K562 (cell line): ENCODE measurements around the gene PPOX. TPM values are rescaled to one million over a fixed set of nuclear protein-coding genes. Genes with fewer than 3 reads are reported as not detected.

Source experiments
- ATF4 ChIP-seq: fragments of 450-650 bp; formaldehyde crosslinking; IDR thresholded peaks from 2 replicates; pipeline ENCODE4 v1.4.0; 2022; ENCODE audit warnings: mild to moderate bottlenecking, moderate library complexity
- COPS2 ChIP-seq: fragments of 450-650 bp; conservative IDR thresholded peaks from 2 replicates; pipeline ENCODE4 v1.6.1; 2016; ENCODE audit warnings: mild to moderate bottlenecking, moderate library complexity
- ILF3 ChIP-seq: fragments of 450-650 bp; IDR thresholded peaks from 2 replicates; pipeline ENCODE4 v1.6.1; 2018; ENCODE audit warnings: antibody characterized with exemption, mild to moderate bottlenecking, moderate library complexity, borderline replicate concordance
- MLX ChIP-seq, 2 experiments: fragments of 450-650 bp in 1 of 2; sonication (generic) in 1 of 2; formaldehyde crosslinking; conservative IDR thresholded peaks; 2 replicates each; pipeline versions ENCODE4 v1.4.0 to v1.8.1; 2020 to 2022; ENCODE audit warnings: mild to moderate bottlenecking in 1 of 2, missing genetic modification reagents in 1 of 2
- NFRKB ChIP-seq: fragments of 450-650 bp; IDR thresholded peaks from 2 replicates; pipeline ENCODE4 v1.6.1; 2016; ENCODE audit warnings: low read depth
- NUFIP1 ChIP-seq: fragments of 450-650 bp; IDR thresholded peaks from 2 replicates; pipeline ENCODE4 v1.6.1; 2018; ENCODE audit not compliant: partially characterized antibody
- RCOR1 ChIP-seq, 2 experiments: IDR thresholded peaks; 2 replicates each; pipeline ENCODE4 v1.6.1; 2012; ENCODE audit warnings: low read depth in 2 of 2, low read length in 2 of 2, borderline replicate concordance in 1 of 2, improper control_type of control experiment in 1 of 2
- UBTF ChIP-seq, 2 experiments: IDR thresholded peaks; 2 replicates each; pipeline ENCODE4 v1.6.1; 2012; ENCODE audit warnings: improper control_type of control experiment in 2 of 2, low read depth in 2 of 2, low read length in 2 of 2, borderline replicate concordance in 1 of 2
- YBX1 ChIP-seq: fragments of 450-650 bp; IDR thresholded peaks from 2 replicates; pipeline ENCODE4 v1.7.1; 2016; ENCODE audit warnings: mild to moderate bottlenecking
- ZBTB12 ChIP-seq: fragments of 250-450 bp; sonication (Bioruptor Pico); IDR thresholded peaks from 2 replicates; pipeline ENCODE4 v1.4.0; 2020
- ZC3H4 ChIP-seq: sonication (generic); formaldehyde crosslinking; IDR thresholded peaks from 2 replicates; pipeline ENCODE4 v1.9.0; 2021; ENCODE audit warnings: missing genetic modification reagents, borderline replicate concordance
- ZNF12 ChIP-seq: sonication (generic); formaldehyde crosslinking; IDR thresholded peaks from 2 replicates; pipeline ENCODE4 v1.4.0; 2020; ENCODE audit warnings: mild to moderate bottlenecking, missing genetic modification reagents
- ZNF395 ChIP-seq: fragments of 200-800 bp; sonication (Bioruptor generic); IDR thresholded peaks from 2 replicates; pipeline ENCODE4 v1.6.1; 2017; ENCODE audit warnings: missing genetic modification characterization, missing compliant biosample characterization
- ZNF592 ChIP-seq: fragments of 450-650 bp; IDR thresholded peaks from 2 replicates; pipeline ENCODE4 v1.6.1; 2017; ENCODE audit warnings: antibody characterized with exemption, mild to moderate bottlenecking
- polyA plus RNA-seq, 8 experiments: library from polyadenylated mRNA; depleted of rRNA in 4 of 8; stranded (reverse) in 5 of 8; unstranded in 3 of 8; fragments of >200 nt; fragmentation: Nextera tagmentation in 2 of 8; fragmentation: Illumina TruSeq in 1 of 8; extraction: Ambion mirVana in 2 of 8; extraction: Trizol in 1 of 8; gene quantifications; 2 replicates each; pipeline versions ENCODE4 v1.2.1 to v1.2.3, GENCODE V29; 2011 to 2014; ENCODE audit warnings: inconsistent platforms in 1 of 8, missing spikeins in 1 of 8
- total RNA-seq, 7 experiments: library from RNA; depleted of rRNA in 6 of 7; stranded (reverse); fragments of >200 nt in 6 of 7; fragmentation: Illumina TruSeq in 2 of 7; extraction: Trizol in 2 of 7; gene quantifications; 2 replicates each; pipeline versions ENCODE4 v1.2.1 to v1.2.3, GENCODE V29; 2011 to 2021; ENCODE audit warnings: low replicate concordance in 1 of 7

The PPOX gene
- total and polyA plus RNA-seq, 9 of the 15 experiments (the other 6 are each of a cell fraction or from before 2014, with no cell fraction given) = 17.0 to 57.1 (median 38.9) TPM

- no peak for TF ChIP-seq MLX (CRISPR knock-in tag; conservative IDR thresholded peaks at IDR 0.05)
- TF ChIP-seq NUFIP1 = no peak
- no peak for TF ChIP-seq YBX1
- TF ChIP-seq ZC3H4 (CRISPR knock-in tag) = 0 out of 2 replicates have a peak, but pooled peaks have one; percentile 46
- peak; percentile 89 for TF ChIP-seq NFRKB
- TF ChIP-seq UBTF (IDR thresholded peaks at IDR 0.05; ENCODE audit: borderline replicate concordance in 1 of 2, low read depth in 2 of 2, low read length in 2 of 2) = 0 out of 4 replicates have a peak, but pooled peaks of 1 of the 2 experiments have one; percentile 14
- no peak for TF ChIP-seq RCOR1 (IDR thresholded peaks at IDR 0.05; ENCODE audit: borderline replicate concordance in 1 of 2, low read depth in 2 of 2, low read length in 2 of 2)
- no peak for TF ChIP-seq ILF3
- 0 out of 2 replicates have a peak, but pooled peaks have one; percentile 1 for TF ChIP-seq ZNF12 (CRISPR knock-in tag)
- no peak for TF ChIP-seq ZBTB12
- TF ChIP-seq ZNF592 = peak; percentile 92; the same call in 1 of the 2 replicates
- no peak for TF ChIP-seq COPS2
- peak; percentile 36; the same call in 1 of the 2 replicates for TF ChIP-seq ATF4 (CRISPR knock-in tag)
- peak; percentile 92; the same call in 1 of the 2 replicates for TF ChIP-seq ZNF395 (CRISPR knock-in tag)
Observed at GRCh38 chr1:161200992-161201835, 35.0 kb downstream of the PPOX start (continued).
